PC-3 (cell line): ENCODE measurements around the gene C19orf81. TPM values are rescaled to one million over a fixed set of nuclear protein-coding genes. Genes with fewer than 3 reads are reported as not detected.

Experiments
- ATAC-seq: fragments of 200-7000 bp; cut with Tn5 transposase; 2 replicates; pipeline ENCODE4 v1.9.1; 2020; ENCODE audit warnings: mild to moderate bottlenecking, moderate library complexity
- BruUV-seq: library from RNA; stranded (reverse); fragments of 400-500 nt; replicated peaks from 2 replicates; lab custom pipeline; 2021; lab: Mats Ljungman, UMichigan
- CTCF ChIA-PET: fragments of 300-600 bp; sonication (Branson Sonifier 250); formaldehyde crosslinking; loops from one replicate; lab custom pipeline; 2022; ENCODE audit warnings: antibody characterized with exemption; lab: Charles Lee
- POLR2A ChIA-PET: fragments of 300-600 bp; sonication (Branson Sonifier 250); formaldehyde crosslinking; loops from one replicate; lab custom pipeline; 2022; ENCODE audit warnings: antibody characterized with exemption; ENCODE audit not compliant: unreplicated experiment; lab: Charles Lee
- DNase-seq: peaks from one replicate; pipeline ENCODE4 v3.0.0-alpha.2; 2015
- H2AFZ ChIP-seq: fragments of 300-600 bp; sonication (generic); 2 replicates; pipeline ENCODE4 v1.6.0; 2016; ENCODE audit warnings: antibody characterized with exemption, low read length
- H3F3A ChIP-seq: fragments of 300-600 bp; sonication (generic); one replicate; pipeline ENCODE4 v1.6.0; 2017; ENCODE audit warnings: antibody characterized with exemption, low read length, control low read depth, mild to moderate bottlenecking; ENCODE audit not compliant: unreplicated experiment
- H3K27ac ChIP-seq: fragments of 300-600 bp; sonication (generic); 2 replicates; pipeline ENCODE4 v1.5.1; 2016; ENCODE audit warnings: mild to moderate bottlenecking, low read length
- H3K27me3 ChIP-seq: fragments of 300-600 bp; sonication (generic); 2 replicates; pipeline ENCODE4 v1.6.1; 2016; ENCODE audit warnings: low read length, mixed read lengths
- H3K36me3 ChIP-seq: fragments of 300-600 bp; sonication (generic); 2 replicates; pipeline ENCODE4 v1.6.1; 2016; ENCODE audit warnings: low read depth, mixed run types, low read length, mixed read lengths
- H3K4me1 ChIP-seq: fragments of 300-600 bp; sonication (generic); 2 replicates; pipeline ENCODE4 v1.5.1; 2016; ENCODE audit warnings: low read length; ENCODE audit not compliant: insufficient read depth
- H3K4me2 ChIP-seq: fragments of 300-600 bp; sonication (generic); 2 replicates; pipeline ENCODE4 v1.6.0; 2016; ENCODE audit warnings: low read length
- H3K4me3 ChIP-seq: fragments of 300-600 bp; sonication (generic); 2 replicates; pipeline ENCODE4 v1.5.1; 2016; ENCODE audit warnings: mild to moderate bottlenecking, low read length, mixed read lengths
- H3K79me2 ChIP-seq: fragments of 300-600 bp; sonication (generic); 2 replicates; pipeline ENCODE4 v1.6.1; 2017; ENCODE audit warnings: low read length, mixed read lengths
- H3K9ac ChIP-seq: fragments of 300-600 bp; sonication (generic); 2 replicates; pipeline ENCODE4 v1.6.0; 2016; ENCODE audit warnings: mild to moderate bottlenecking, low read length
- H3K9me2 ChIP-seq: fragments of 300-600 bp; sonication (generic); replicated peaks from 2 replicates; pipeline ENCODE4 v1.6.1; 2016; ENCODE audit warnings: mixed run types, low read length, mixed read lengths
- H3K9me3 ChIP-seq: fragments of 300-600 bp; sonication (generic); 2 replicates; pipeline ENCODE4 v1.6.1; 2016; ENCODE audit warnings: low read length, mixed read lengths
- H4K20me1 ChIP-seq: fragments of 300-600 bp; sonication (generic); 2 replicates; pipeline ENCODE4 v1.6.1; 2016; ENCODE audit warnings: low read length, mixed read lengths
- CTCF ChIP-seq: fragments of 300-600 bp; sonication (generic); conservative IDR thresholded peaks from 2 replicates; pipeline ENCODE4 v1.5.1; 2017; ENCODE audit warnings: antibody characterized with exemption, low read depth, mild to moderate bottlenecking, low read length
- EZH2 ChIP-seq: fragments of 300-600 bp; sonication (generic); IDR thresholded peaks from one replicate; pipeline ENCODE4 v1.6.1; 2017; ENCODE audit warnings: antibody characterized with exemption, mild to moderate bottlenecking, low read length; ENCODE audit not compliant: unreplicated experiment
- EZH2phosphoT487 ChIP-seq: fragments of 300-600 bp; sonication (generic); IDR thresholded peaks from 2 replicates; pipeline ENCODE4 v1.6.1; 2018; ENCODE audit warnings: mild to moderate bottlenecking, antibody characterized with exemption, low read length, borderline replicate concordance
- intact Hi-C: fragments of 100-400 bp; cut with micrococcal nuclease; formaldehyde crosslinking; loops from 2 replicates; pipeline ENCODE4 v1.9.0; 2023
- total RNA-seq: library from RNA; depleted of rRNA; stranded (reverse); fragments of >200 nt; gene quantifications from 2 replicates; pipeline ENCODE4 v1.2.3, GENCODE V29; 2014

Gene C19orf81
- total RNA-seq, 1 experiment from 2014 or later = 5.7 TPM

GRCh38 chr19:50648659-50649058 is 586 bp upstream of the C19orf81 start:
- Histone ChIP-seq H3K36me3 (no peaks in the 10 kb centered on the region), H3K9ac (no peak overlapping the region), H3K9me2 (no peaks in the 10 kb centered on the region), H3K9me3 (no peaks in the 10 kb centered on the region), H3K27ac (no peak overlapping the region), H3K4me3 (no peak overlapping the region), H3K4me1 (no peaks in the 10 kb centered on the region), H3K79me2 (no peaks in the 10 kb centered on the region), H2AFZ (no peak overlapping the region), H4K20me1 (no peaks in the 10 kb centered on the region), H3K27me3 (peaks cover 32% of the 10 kb centered on the region; the same call in 1 of the 2 replicates), H3K4me2 (no peak overlapping the region), H3F3A (no peaks in the 10 kb centered on the region)
- CTCF ChIA-PET = no interaction called here
- intact Hi-C loops = no loop called here
- ATAC-seq = no peak
- BruUV-seq = no TSS peak
- POLR2A ChIA-PET = no interaction called here
- DNase-seq = no peak
- TF ChIP-seq EZH2 = no peak

GRCh38 chr19:50651174-50651573 is 1.9 kb downstream of the C19orf81 start:
- no peaks in the 10 kb centered on the region for H3K9me2 ChIP-seq
- POLR2A ChIA-PET = no interaction called here
- no peak for TF ChIP-seq CTCF
- no peak for TF ChIP-seq EZH2phosphoT487
- TF ChIP-seq EZH2 = no peak
- no peak overlapping the region for H2AFZ ChIP-seq
- no peak overlapping the region for H3K4me2 ChIP-seq
- CTCF ChIA-PET = no interaction called here
- BruUV-seq = no TSS peak
- ATAC-seq = no peak
- H3K79me2 ChIP-seq = no peaks in the 10 kb centered on the region
- H3F3A ChIP-seq = no peaks in the 10 kb centered on the region
- no peak overlapping the region for H3K4me3 ChIP-seq
- no peak overlapping the region for H3K27ac ChIP-seq
- DNase-seq = no peak
- no peaks in the 10 kb centered on the region for H4K20me1 ChIP-seq
- no peaks in the 10 kb centered on the region for H3K36me3 ChIP-seq
- H3K4me1 ChIP-seq = no peaks in the 10 kb centered on the region
- H3K27me3 ChIP-seq = peaks cover 31% of the 10 kb centered on the region; the same call in 1 of the 2 replicates
- intact Hi-C loops = no loop called here
- H3K9ac ChIP-seq = no peak overlapping the region
- H3K9me3 ChIP-seq = no peaks in the 10 kb centered on the region

DNA sequence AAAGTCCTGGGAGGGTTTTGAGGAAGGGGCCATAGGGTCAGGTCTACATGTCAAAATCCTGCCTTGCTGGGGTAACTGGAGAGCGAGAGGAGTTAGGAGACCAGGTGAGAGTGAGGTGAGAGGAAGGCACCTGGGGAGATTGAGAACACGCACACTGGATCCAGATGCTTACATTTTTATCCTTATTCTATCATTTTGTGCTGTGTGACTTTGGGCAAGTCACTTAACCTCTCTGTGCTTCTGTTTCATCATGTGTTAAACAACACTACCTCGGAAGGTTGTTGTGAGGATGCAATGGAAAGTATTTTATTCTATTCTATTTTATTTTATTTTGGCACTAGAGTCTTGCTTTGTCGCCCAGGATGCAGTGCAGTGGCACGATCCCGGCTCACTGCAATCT is 3.5 kb downstream of the C19orf81 start:
- H3K9me2 ChIP-seq = no peaks in the 10 kb centered on the region
- H2AFZ ChIP-seq = no peak overlapping the region
- no peak for DNase-seq
- BruUV-seq = no TSS peak
- intact Hi-C loops = no loop called here
- no peaks in the 10 kb centered on the region for H3F3A ChIP-seq
- no peak overlapping the region for H3K4me2 ChIP-seq
- no peak overlapping the region for H3K9ac ChIP-seq
- H3K4me1 ChIP-seq = peaks cover 3% of the 10 kb centered on the region; the same call in 1 of the 2 replicates
- ATAC-seq = no peak
- no peak overlapping the region for H3K4me3 ChIP-seq
- H3K36me3 ChIP-seq = no peaks in the 10 kb centered on the region
- ChIA-PET CTCF (no interaction called here), POLR2A (no interaction called here)
- no peaks in the 10 kb centered on the region for H4K20me1 ChIP-seq
- H3K27me3 ChIP-seq = peaks cover 31% of the 10 kb centered on the region; the same call in 1 of the 2 replicates
- no peak overlapping the region for H3K27ac ChIP-seq
- H3K9me3 ChIP-seq = no peaks in the 10 kb centered on the region
- no peaks in the 10 kb centered on the region for H3K79me2 ChIP-seq
- TF ChIP-seq EZH2 (no peak), EZH2phosphoT487 (no peak), CTCF (no peak)
